CD14-positive monocyte (primary cell): ENCODE data around the gene ZNF19. TPM values are rescaled to one million over a fixed set of nuclear protein-coding genes. Genes with fewer than 3 reads are reported as not detected.

Experiments
- DNase-seq, 3 donors: peaks; one replicate each; pipeline ENCODE4 v3.0.0-alpha.2; 2011 to 2022
- H2AFZ ChIP-seq: 2 replicates; pipeline ENCODE4 v1.6.0; 2012; ENCODE audit warnings: mild to moderate bottlenecking, low read depth, low read length, inconsistent platforms; ENCODE audit not compliant: insufficient read depth, poor library complexity, severe bottlenecking
- H3K27ac ChIP-seq, 2 donors: 1 replicate in 1 of 2; 2 replicates in 1 of 2; pipeline ENCODE4 v1.5.1; 2012 to 2013; ENCODE audit warnings: low read length in 2 of 2, control low read depth in 1 of 2, inconsistent platforms in 1 of 2, low read depth in 1 of 2, mild to moderate bottlenecking in 1 of 2
- H3K27me3 ChIP-seq, 2 donors: one replicate each; pipeline versions ENCODE4 v1.6.0 to v1.6.1; 2011 to 2013; ENCODE audit warnings: low read length in 2 of 2; ENCODE audit not compliant: control insufficient read depth in 2 of 2, insufficient read depth in 2 of 2
- H3K36me3 ChIP-seq, 2 donors: replicated peaks in 1 of 2; 1 replicate in 1 of 2; 2 replicates in 1 of 2; pipeline versions ENCODE4 v1.5.1 to v1.6.1; 2012 to 2013; ENCODE audit warnings: low read length in 2 of 2, control low read depth in 1 of 2, inconsistent platforms in 1 of 2, mild to moderate bottlenecking in 1 of 2; ENCODE audit not compliant: insufficient read depth in 2 of 2, control insufficient read depth in 1 of 2
- H3K4me1 ChIP-seq, 2 donors: 1 replicate in 1 of 2; 2 replicates in 1 of 2; pipeline versions ENCODE4 v1.5.1 to v1.6.1; 2012 to 2013; ENCODE audit warnings: low read length in 2 of 2, control low read depth in 1 of 2, inconsistent platforms in 1 of 2, mild to moderate bottlenecking in 1 of 2, moderate library complexity in 1 of 2; ENCODE audit not compliant: insufficient read depth in 2 of 2, control insufficient read depth in 1 of 2
- H3K4me2 ChIP-seq: replicated peaks from 2 replicates; pipeline ENCODE3; 2012; ENCODE audit warnings: low read length, moderate library complexity, mild to moderate bottlenecking; ENCODE audit not compliant: poor library complexity, severe bottlenecking; ENCODE audit errors: extremely low read depth
- H3K4me3 ChIP-seq, 3 experiments: fragments of 200-600 bp in 1 of 3; sonication (generic) in 1 of 3; replicated peaks in 1 of 3; 1 replicate in 2 of 3; 2 replicates in 1 of 3; pipeline ENCODE4 v1.5.1; 2011 to 2013; ENCODE audit warnings: low read length in 3 of 3, mild to moderate bottlenecking in 3 of 3, control low read depth in 2 of 3, low read depth in 2 of 3, inconsistent platforms in 1 of 3, moderate library complexity in 1 of 3
- H3K79me2 ChIP-seq: 2 replicates; pipeline ENCODE4 v1.6.0; 2012; ENCODE audit warnings: mild to moderate bottlenecking, control low read depth, inconsistent platforms, low read length, moderate library complexity; ENCODE audit not compliant: insufficient read depth
- H3K9ac ChIP-seq: 2 replicates; pipeline ENCODE4 v1.6.0; 2017; ENCODE audit warnings: low read length, mild to moderate bottlenecking; ENCODE audit not compliant: insufficient read depth, poor library complexity, severe bottlenecking
- H3K9me3 ChIP-seq, 2 donors: replicated peaks in 1 of 2; 1 replicate in 1 of 2; 2 replicates in 1 of 2; pipeline versions ENCODE4 v1.5.1 to v1.6.1; 2012 to 2013; ENCODE audit warnings: low read length in 2 of 2, control low read depth in 1 of 2; ENCODE audit not compliant: control insufficient read depth in 1 of 2, insufficient read depth in 1 of 2
- H4K20me1 ChIP-seq: 2 replicates; pipeline ENCODE4 v1.6.0; 2012; ENCODE audit warnings: mild to moderate bottlenecking, low read length, control low read depth, moderate library complexity; ENCODE audit not compliant: insufficient read depth
- H3K27ac Mint-ChIP-seq, 7 donors: one replicate each; pipeline ENCODE4 v1.8.0; 2020; ENCODE audit warnings: mild to moderate bottlenecking in 7 of 7, mixed read lengths in 7 of 7, moderate library complexity in 6 of 7, inconsistent platforms in 2 of 7
- H3K27me3 Mint-ChIP-seq, 3 donors: one replicate each; pipeline ENCODE4 v1.8.0; 2021 to 2022; ENCODE audit warnings: low read depth in 3 of 3, mild to moderate bottlenecking in 3 of 3, mixed read lengths in 3 of 3, moderate library complexity in 3 of 3, inconsistent platforms in 1 of 3
- H3K36me3 Mint-ChIP-seq, 2 donors: one replicate each; pipeline ENCODE4 v1.8.0; 2020; ENCODE audit warnings: mixed read lengths in 2 of 2, inconsistent platforms in 1 of 2, mild to moderate bottlenecking in 1 of 2
- H3K4me1 Mint-ChIP-seq: one replicate; pipeline ENCODE4 v1.8.0; 2020; ENCODE audit warnings: mild to moderate bottlenecking, mixed read lengths
- H3K4me3 Mint-ChIP-seq, 2 donors: one replicate each; pipeline ENCODE4 v1.8.0; 2020; ENCODE audit warnings: mild to moderate bottlenecking in 2 of 2, mixed read lengths in 2 of 2, moderate library complexity in 1 of 2
- H3K9me3 Mint-ChIP-seq, 7 donors: one replicate each; pipeline ENCODE4 v1.8.0; 2020 to 2022; ENCODE audit warnings: mixed read lengths in 7 of 7, mild to moderate bottlenecking in 6 of 7, moderate library complexity in 6 of 7, inconsistent platforms in 2 of 7
- WGBS: methylation state at CpG from one replicate; pipeline ENCODE4 v1.1.5; 2013; ENCODE audit warnings: missing lambda C conversion rate; ENCODE audit not compliant: insufficient coverage; 5-methylcytosine and 5-hydroxymethylcytosine counted together
- intact Hi-C, 2 donors: fragments of 100-400 bp; cut with micrococcal nuclease; formaldehyde crosslinking; loops; one replicate each; pipeline versions ENCODE4 v1.15.0 to v1.15.1; 2023
- polyA plus RNA-seq, 3 donors: library from polyadenylated mRNA; depleted of rRNA in 1 of 3; unstranded in 2 of 3; stranded (reverse) in 1 of 3; fragments of 300-500 nt in 2 of 3; fragments of >200 nt in 1 of 3; fragmentation: Illumina TruSeq in 2 of 3; gene quantifications; 1 replicate in 2 of 3; 2 replicates in 1 of 3; pipeline ENCODE4 v1.2.3, GENCODE V29; 2012 to 2021
- TF ChIP-seq, protein P1 (sequence below): fragments of 200-600 bp; IDR thresholded peaks from one replicate; pipeline ENCODE4 v1.8.0; 2022; ENCODE audit warnings: antibody characterized with exemption, mild to moderate bottlenecking

ZNF19 gene
- polyA plus RNA-seq, 3 donors = 0.41 to 0.80 TPM; not detected in 1

DNA sequence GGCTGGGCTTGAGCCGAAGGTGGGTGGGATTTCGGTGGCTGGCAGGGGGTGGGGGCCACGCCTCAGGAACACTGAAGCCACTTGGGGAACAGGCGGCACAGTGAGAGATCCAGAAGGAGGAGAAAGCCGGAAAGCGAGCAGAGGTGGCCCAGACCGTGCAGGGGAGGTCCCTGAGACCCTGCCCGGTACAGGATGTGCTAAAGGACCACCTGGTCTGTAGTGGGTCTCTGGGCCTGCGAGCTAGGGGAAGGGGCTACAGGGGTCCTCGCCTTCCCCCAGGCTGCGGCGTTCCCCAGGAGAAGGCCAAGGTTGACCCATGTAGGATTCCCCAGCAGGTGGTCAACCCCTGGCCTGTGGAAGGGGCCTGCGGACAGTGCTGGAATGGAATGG lies 47.1 kb downstream of the ZNF19 start, which contains the start of gene TLE7:
TLE7 (minus strand) TSS at position 4 of the 390 bp plus-strand sequence. CDS start 8,730 bp downstream, outside the sequence.
- no peak within 1 kb of the TSS for H3K9ac ChIP-seq
- Mint-ChIP-seq H3K9me3 (peaks cover 22 to 65% (median 54%) of the 10 kb centered on the region in 7 donors), H3K4me1 (no peaks in the 10 kb centered on the region), H3K36me3 (no peaks in the 10 kb centered on the region), H3K27me3 (peaks cover 9 to 16% (median 12%) of the 10 kb centered on the region in 3 donors), H3K4me3 (peak within 1 kb of the TSS in 1 of 2 donors; percentile 46), H3K27ac (no peak within 1 kb of the TSS)
- no peak within 1 kb of the TSS for H3K4me3 ChIP-seq
- H2AFZ ChIP-seq = no peak within 1 kb of the TSS
- no peak within 1 kb of the TSS for H3K4me2 ChIP-seq
- WGBS = 92% methylated on average over 12 of the region's 13 CpGs
- no peak within 1 kb of the TSS for H3K27ac ChIP-seq
- TF ChIP-seq, protein P1, sequence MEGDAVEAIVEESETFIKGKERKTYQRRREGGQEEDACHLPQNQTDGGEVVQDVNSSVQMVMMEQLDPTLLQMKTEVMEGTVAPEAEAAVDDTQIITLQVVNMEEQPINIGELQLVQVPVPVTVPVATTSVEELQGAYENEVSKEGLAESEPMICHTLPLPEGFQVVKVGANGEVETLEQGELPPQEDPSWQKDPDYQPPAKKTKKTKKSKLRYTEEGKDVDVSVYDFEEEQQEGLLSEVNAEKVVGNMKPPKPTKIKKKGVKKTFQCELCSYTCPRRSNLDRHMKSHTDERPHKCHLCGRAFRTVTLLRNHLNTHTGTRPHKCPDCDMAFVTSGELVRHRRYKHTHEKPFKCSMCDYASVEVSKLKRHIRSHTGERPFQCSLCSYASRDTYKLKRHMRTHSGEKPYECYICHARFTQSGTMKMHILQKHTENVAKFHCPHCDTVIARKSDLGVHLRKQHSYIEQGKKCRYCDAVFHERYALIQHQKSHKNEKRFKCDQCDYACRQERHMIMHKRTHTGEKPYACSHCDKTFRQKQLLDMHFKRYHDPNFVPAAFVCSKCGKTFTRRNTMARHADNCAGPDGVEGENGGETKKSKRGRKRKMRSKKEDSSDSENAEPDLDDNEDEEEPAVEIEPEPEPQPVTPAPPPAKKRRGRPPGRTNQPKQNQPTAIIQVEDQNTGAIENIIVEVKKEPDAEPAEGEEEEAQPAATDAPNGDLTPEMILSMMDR = no peak
- H4K20me1 ChIP-seq = no peaks in the 10 kb centered on the region
- H3K27me3 ChIP-seq = peaks cover 0 to 2% of the 10 kb centered on the region in 2 donors
- H3K4me1 ChIP-seq = no peaks in the 10 kb centered on the region
- DNase-seq = no peak
- H3K79me2 ChIP-seq = no peaks in the 10 kb centered on the region
- H3K9me3 ChIP-seq = peaks cover 48 to 59% of the 10 kb centered on the region in 2 donors
- intact Hi-C loops = no loop called here
- H3K36me3 ChIP-seq = no peaks in the 10 kb centered on the region

- H3K9me3 Mint-ChIP-seq = peaks cover 23 to 63% (median 50%) of the 10 kb centered on the region in 7 donors
- peak overlapping the region in 1 of 2 donors; percentile 46 for H3K4me3 Mint-ChIP-seq
- no peak overlapping the region for H3K4me2 ChIP-seq
- intact Hi-C loops = no loop called here
- H4K20me1 ChIP-seq = no peaks in the 10 kb centered on the region
- no peak overlapping the region for H3K27ac Mint-ChIP-seq
- no peak for DNase-seq
- WGBS = 34% methylated on average over 71 of the region's 71 CpGs
- H3K4me1 Mint-ChIP-seq = no peaks in the 10 kb centered on the region
- TF ChIP-seq, protein P1 = peak; percentile 63
- H3K36me3 Mint-ChIP-seq = no peaks in the 10 kb centered on the region
- peaks cover 9 to 16% (median 12%) of the 10 kb centered on the region in 3 donors for H3K27me3 Mint-ChIP-seq
- no peak overlapping the region for H3K9ac ChIP-seq
- H3K4me3 ChIP-seq = no peak overlapping the region
- H3K4me1 ChIP-seq = no peaks in the 10 kb centered on the region
- no peak overlapping the region for H2AFZ ChIP-seq
- H3K36me3 ChIP-seq = no peaks in the 10 kb centered on the region
- peaks cover 43 to 53% of the 10 kb centered on the region in 2 donors for H3K9me3 ChIP-seq
- peaks cover 0 to 2% of the 10 kb centered on the region in 2 donors for H3K27me3 ChIP-seq
- H3K27ac ChIP-seq = no peak overlapping the region
- H3K79me2 ChIP-seq = no peaks in the 10 kb centered on the region
Observed at GRCh38 chr16:71441348-71442050, 47.6 kb downstream of the ZNF19 start.
